ENCODE data around the gene PWWP2B. TPM values are rescaled to one million over a fixed set of nuclear protein-coding genes. Genes with fewer than 3 reads are reported as not detected.

Gene PWWP2B
- total RNA-seq, 1 experiment from 2014 or later, result 51.6 TPM

DNA sequence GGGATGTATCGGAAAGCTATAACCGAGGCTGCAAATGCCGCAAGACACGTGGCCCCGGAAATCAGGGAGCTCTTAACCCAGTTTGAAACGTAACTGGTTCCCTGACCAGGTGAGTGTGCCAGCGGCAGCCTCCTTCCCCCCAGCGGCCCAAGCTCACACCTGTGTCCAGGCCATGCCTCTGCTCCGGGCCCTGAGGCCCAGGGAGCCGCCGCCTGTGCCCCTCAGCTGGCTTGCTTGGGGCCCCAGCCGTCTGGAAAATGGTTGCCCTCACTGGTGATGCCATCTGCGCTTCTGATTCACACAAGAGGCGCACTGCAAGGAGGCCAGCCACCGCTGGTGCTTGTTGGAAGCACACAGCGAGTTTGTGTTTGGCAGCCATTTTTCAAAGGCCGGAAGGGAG, 9.2 kb downstream of the PWWP2B start:
- ATAC-seq, result no peak
- POLR2A ChIA-PET, result interaction anchor here (0.6 kb wide), 1 partner anchor 16 kb away, joined by 4 read pairs; no protein-coding TSS in a partner anchor
- in situ Hi-C loops (cut with HindIII; ENCODE audit: low pct_unique_long_range_greater_than_20kb, low sequenced_read_pairs) (no loop called here), intact Hi-C loops (cut with micrococcal nuclease; ENCODE audit: unreplicated experiment) (no loop called here)
- H3K4me1 ChIP-seq (ENCODE audit: control insufficient read depth, insufficient read depth, low read length), result peaks cover 41% of the 10 kb centered on the region
- H3K27ac ChIP-seq (ENCODE audit: low read length), result peak overlapping the region; percentile 61
- DNase-seq (ENCODE audit: low read depth, low spot score), result no peak
- H3K9me3 ChIP-seq (ENCODE audit: control insufficient read depth, insufficient read depth, low read depth, low read length), result no peaks in the 10 kb centered on the region
- no TSS peak for BruUV-seq (replicated peaks)
- no peak overlapping the region for H3K4me3 ChIP-seq (ENCODE audit: low read depth in 2 of 2, low read length in 2 of 2)
- TF ChIP-seq POLR2AphosphoS5 (IDR thresholded peaks at IDR 0.05; ENCODE audit: low read depth, low read length) (no peak), REST (IDR thresholded peaks at IDR 0.05; ENCODE audit: insufficient read depth in 1 of 2, low read depth in 2 of 2, low read length in 1 of 2) (no peak), SIN3A (IDR thresholded peaks at IDR 0.05; ENCODE audit: borderline replicate concordance, insufficient read depth, low read depth, low read length) (no peak), TCF7L2 (IDR thresholded peaks at IDR 0.05; ENCODE audit: low read depth, low read length) (no peak)
- TF ChIP-seq, protein P1, sequence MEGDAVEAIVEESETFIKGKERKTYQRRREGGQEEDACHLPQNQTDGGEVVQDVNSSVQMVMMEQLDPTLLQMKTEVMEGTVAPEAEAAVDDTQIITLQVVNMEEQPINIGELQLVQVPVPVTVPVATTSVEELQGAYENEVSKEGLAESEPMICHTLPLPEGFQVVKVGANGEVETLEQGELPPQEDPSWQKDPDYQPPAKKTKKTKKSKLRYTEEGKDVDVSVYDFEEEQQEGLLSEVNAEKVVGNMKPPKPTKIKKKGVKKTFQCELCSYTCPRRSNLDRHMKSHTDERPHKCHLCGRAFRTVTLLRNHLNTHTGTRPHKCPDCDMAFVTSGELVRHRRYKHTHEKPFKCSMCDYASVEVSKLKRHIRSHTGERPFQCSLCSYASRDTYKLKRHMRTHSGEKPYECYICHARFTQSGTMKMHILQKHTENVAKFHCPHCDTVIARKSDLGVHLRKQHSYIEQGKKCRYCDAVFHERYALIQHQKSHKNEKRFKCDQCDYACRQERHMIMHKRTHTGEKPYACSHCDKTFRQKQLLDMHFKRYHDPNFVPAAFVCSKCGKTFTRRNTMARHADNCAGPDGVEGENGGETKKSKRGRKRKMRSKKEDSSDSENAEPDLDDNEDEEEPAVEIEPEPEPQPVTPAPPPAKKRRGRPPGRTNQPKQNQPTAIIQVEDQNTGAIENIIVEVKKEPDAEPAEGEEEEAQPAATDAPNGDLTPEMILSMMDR (IDR thresholded peaks at IDR 0.05), result no peak
- CTCF ChIA-PET, result no interaction called here
- H3K36me3 ChIP-seq (ENCODE audit: control insufficient read depth, insufficient read depth, low read length), result no peaks in the 10 kb centered on the region
- H3K27me3 ChIP-seq (ENCODE audit: control insufficient read depth, insufficient read depth, low read length), result no peaks in the 10 kb centered on the region

DNA sequence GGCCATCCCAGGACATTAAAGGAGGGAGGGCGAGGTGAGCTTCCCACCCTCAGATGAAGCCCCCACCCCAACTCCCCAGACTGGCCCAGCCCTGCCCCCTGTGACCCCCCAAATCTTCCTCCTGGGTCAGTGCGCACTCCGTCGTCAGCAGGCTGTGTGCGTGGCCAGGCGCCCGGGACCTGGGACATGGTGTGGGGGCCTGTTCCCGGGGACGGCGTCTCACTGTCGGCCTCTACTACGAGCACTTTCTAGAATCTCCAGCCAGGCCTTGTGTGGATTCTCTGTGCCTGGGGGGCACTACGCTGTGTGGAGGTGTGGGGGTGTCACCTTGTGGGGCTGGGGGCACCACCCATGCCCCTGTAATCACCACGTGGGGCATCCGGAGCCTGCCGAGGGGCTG, 9.8 kb downstream of the PWWP2B start:
- Histone ChIP-seq H3K4me1 (ENCODE audit: control insufficient read depth, insufficient read depth, low read length) (peaks cover 47% of the 10 kb centered on the region), H3K27ac (ENCODE audit: low read length) (peak overlapping the region; percentile 89), H3K9me3 (ENCODE audit: control insufficient read depth, insufficient read depth, low read depth, low read length) (no peaks in the 10 kb centered on the region), H3K36me3 (ENCODE audit: control insufficient read depth, insufficient read depth, low read length) (no peaks in the 10 kb centered on the region), H3K4me3 (ENCODE audit: low read depth in 2 of 2, low read length in 2 of 2) (no peak overlapping the region), H3K27me3 (ENCODE audit: control insufficient read depth, insufficient read depth, low read length) (no peaks in the 10 kb centered on the region)
- BruUV-seq (replicated peaks), result no TSS peak
- intact Hi-C loops (cut with micrococcal nuclease; ENCODE audit: unreplicated experiment) (no loop called here), in situ Hi-C loops (cut with HindIII; ENCODE audit: low pct_unique_long_range_greater_than_20kb, low sequenced_read_pairs) (no loop called here)
- ATAC-seq (no peak), DNase-seq (ENCODE audit: low read depth, low spot score) (no peak)
- no peak for TF ChIP-seq TCF7L2 (IDR thresholded peaks at IDR 0.05; ENCODE audit: low read depth, low read length)
- ChIA-PET POLR2A (interaction anchor here (0.6 kb wide), 1 partner anchor 17 kb away, joined by 4 read pairs; no protein-coding TSS in a partner anchor), CTCF (no interaction called here)

- TF ChIP-seq POLR2AphosphoS5 (IDR thresholded peaks at IDR 0.05; ENCODE audit: low read depth, low read length), result no peak
- TF ChIP-seq, protein P1 (IDR thresholded peaks at IDR 0.05), result no peak
- no peak for TF ChIP-seq SIN3A (IDR thresholded peaks at IDR 0.05; ENCODE audit: borderline replicate concordance, insufficient read depth, low read depth, low read length)
- no peak for TF ChIP-seq TCF7L2 (IDR thresholded peaks at IDR 0.05; ENCODE audit: low read depth, low read length)
- TF ChIP-seq REST (IDR thresholded peaks at IDR 0.05; ENCODE audit: insufficient read depth in 1 of 2, low read depth in 2 of 2, low read length in 1 of 2), result no peak
- Histone ChIP-seq H3K36me3 (ENCODE audit: control insufficient read depth, insufficient read depth, low read length) (no peaks in the 10 kb centered on the region), H3K9me3 (ENCODE audit: control insufficient read depth, insufficient read depth, low read depth, low read length) (no peaks in the 10 kb centered on the region), H3K4me3 (ENCODE audit: low read depth in 2 of 2, low read length in 2 of 2) (no peak overlapping the region; a peak in 1 of 4 replicates), H3K4me1 (ENCODE audit: control insufficient read depth, insufficient read depth, low read length) (peaks cover 52% of the 10 kb centered on the region), H3K27ac (ENCODE audit: low read length) (peak overlapping the region; percentile 89), H3K27me3 (ENCODE audit: control insufficient read depth, insufficient read depth, low read length) (no peaks in the 10 kb centered on the region)
- ATAC-seq, result no peak
- in situ Hi-C loops (cut with HindIII; ENCODE audit: low pct_unique_long_range_greater_than_20kb, low sequenced_read_pairs) (no loop called here), intact Hi-C loops (cut with micrococcal nuclease; ENCODE audit: unreplicated experiment) (no loop called here)
- CTCF ChIA-PET, result no interaction called here
- POLR2A ChIA-PET, result no interaction called here
- DNase-seq (ENCODE audit: low read depth, low spot score), result no peak
- no TSS peak for BruUV-seq (replicated peaks)
These were observed 10.3 kb downstream of the PWWP2B start for GRCh38 chr10:132407243-132407746.

Measured in Panc1 (cell line).